Adrenal gland (tissue), 5 donors: ENCODE measurements around the gene CEP128.

Source experiments
- POLR2A ChIP-seq, 2 donors: fragments of 450-650 bp; IDR thresholded peaks; one replicate each; pipeline ENCODE4 v1.6.1; 2017; ENCODE audit warnings: antibody characterized with exemption in 2 of 2, mild to moderate bottlenecking in 2 of 2, moderate library complexity in 1 of 2
- TF ChIP-seq, protein P1 (sequence below), 6 experiments: fragments of 450-650 bp in 4 of 6; fragments of 200-600 bp in 2 of 6; sonication (generic) in 1 of 6; IDR thresholded peaks; 1 replicate in 5 of 6; 2 replicates in 1 of 6; pipeline versions ENCODE4 v1.5.1 to v1.8.0; 2016 to 2021; ENCODE audit warnings: antibody characterized with exemption in 6 of 6, mild to moderate bottlenecking in 2 of 6, moderate library complexity in 1 of 6
- donor health status: DM: no; HTN: no; CAD: no.

DNA sequence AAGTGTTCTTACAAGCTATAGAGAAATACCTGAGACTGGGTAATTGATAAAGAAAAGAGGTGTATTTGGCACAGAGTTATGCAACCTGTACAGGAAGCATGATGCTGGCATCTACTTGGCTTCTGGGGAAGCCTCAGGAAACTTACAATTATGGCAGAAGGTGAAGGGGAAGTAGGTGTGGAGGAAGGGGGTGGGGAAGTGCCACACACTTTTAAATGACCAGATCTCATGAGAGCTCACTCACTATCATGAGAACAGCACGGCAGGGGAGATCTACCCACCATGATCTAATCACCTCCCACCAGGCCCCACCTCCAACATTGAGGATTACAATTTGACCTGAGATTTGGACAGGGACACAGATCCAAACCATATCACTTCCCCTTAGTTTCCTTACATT lies 46.7 kb upstream of the CEP128 start:
- TF ChIP-seq, protein P1, sequence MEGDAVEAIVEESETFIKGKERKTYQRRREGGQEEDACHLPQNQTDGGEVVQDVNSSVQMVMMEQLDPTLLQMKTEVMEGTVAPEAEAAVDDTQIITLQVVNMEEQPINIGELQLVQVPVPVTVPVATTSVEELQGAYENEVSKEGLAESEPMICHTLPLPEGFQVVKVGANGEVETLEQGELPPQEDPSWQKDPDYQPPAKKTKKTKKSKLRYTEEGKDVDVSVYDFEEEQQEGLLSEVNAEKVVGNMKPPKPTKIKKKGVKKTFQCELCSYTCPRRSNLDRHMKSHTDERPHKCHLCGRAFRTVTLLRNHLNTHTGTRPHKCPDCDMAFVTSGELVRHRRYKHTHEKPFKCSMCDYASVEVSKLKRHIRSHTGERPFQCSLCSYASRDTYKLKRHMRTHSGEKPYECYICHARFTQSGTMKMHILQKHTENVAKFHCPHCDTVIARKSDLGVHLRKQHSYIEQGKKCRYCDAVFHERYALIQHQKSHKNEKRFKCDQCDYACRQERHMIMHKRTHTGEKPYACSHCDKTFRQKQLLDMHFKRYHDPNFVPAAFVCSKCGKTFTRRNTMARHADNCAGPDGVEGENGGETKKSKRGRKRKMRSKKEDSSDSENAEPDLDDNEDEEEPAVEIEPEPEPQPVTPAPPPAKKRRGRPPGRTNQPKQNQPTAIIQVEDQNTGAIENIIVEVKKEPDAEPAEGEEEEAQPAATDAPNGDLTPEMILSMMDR (IDR thresholded peaks at IDR 0.05) = no peak
- no peak for TF ChIP-seq POLR2A (IDR thresholded peaks at IDR 0.05)
